GM12891 (cell line): ENCODE measurements around the gene BSND.

Source experiments
- DNase-seq: peaks from one replicate; pipeline ENCODE4 v3.0.0; 2011; ENCODE audit warnings: low spot score; ENCODE audit not compliant: insufficient read length
- FAIRE-seq: peaks from 2 replicates; lab custom pipeline; 2011; peaks lifted over from hg19 to GRCh38; lab: Jason Lieb, UNC
- PAX5 ChIP-seq: IDR thresholded peaks from 2 replicates; pipeline ENCODE4 v1.6.1; 2011; ENCODE audit warnings: low read length, moderate library complexity, mild to moderate bottlenecking; ENCODE audit not compliant: insufficient read depth, severe bottlenecking
- POLR2A ChIP-seq: IDR thresholded peaks from 2 replicates; pipeline ENCODE4 v1.6.1; 2011; ENCODE audit warnings: low read depth, low read length, control low read depth
- POLR2AphosphoS5 ChIP-seq: IDR thresholded peaks from 2 replicates; pipeline ENCODE4 v1.6.1; 2011; ENCODE audit warnings: low read depth, low read length, control low read depth
- POU2F2 ChIP-seq: IDR thresholded peaks from 2 replicates; pipeline ENCODE4 v1.6.1; 2011; ENCODE audit warnings: low read depth, mild to moderate bottlenecking, control low read depth, low read length, moderate library complexity
- SPI1 ChIP-seq: IDR thresholded peaks from 2 replicates; pipeline ENCODE4 v1.6.1; 2011; ENCODE audit warnings: low read depth, low read length, control low read depth
- TAF1 ChIP-seq: IDR thresholded peaks from 2 replicates; pipeline ENCODE4 v1.6.1; 2011; ENCODE audit warnings: low read depth, low read length, control low read depth

BSND gene

DNA sequence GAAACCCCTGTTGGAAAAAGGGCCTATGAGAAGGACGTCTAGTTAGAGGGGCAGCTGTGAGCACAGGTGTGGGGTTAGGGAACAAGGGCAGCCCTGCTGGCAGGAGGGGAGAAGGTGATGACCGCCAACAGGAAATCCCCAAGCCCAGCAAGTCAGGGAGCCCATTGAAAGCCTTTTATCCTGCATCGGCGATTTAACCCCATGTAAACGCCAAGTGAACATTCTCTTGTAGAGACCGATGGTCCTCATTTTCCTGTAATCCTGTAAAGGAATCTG lies 1.1 kb upstream of the BSND start:
- DNase-seq = no peak
- no peak for TF ChIP-seq SPI1
- no peak for TF ChIP-seq POLR2A
- TF ChIP-seq PAX5 = no peak
- TF ChIP-seq POU2F2 = no peak
- no peak for TF ChIP-seq TAF1
- TF ChIP-seq POLR2AphosphoS5 = no peak
- no peak for FAIRE-seq

DNA sequence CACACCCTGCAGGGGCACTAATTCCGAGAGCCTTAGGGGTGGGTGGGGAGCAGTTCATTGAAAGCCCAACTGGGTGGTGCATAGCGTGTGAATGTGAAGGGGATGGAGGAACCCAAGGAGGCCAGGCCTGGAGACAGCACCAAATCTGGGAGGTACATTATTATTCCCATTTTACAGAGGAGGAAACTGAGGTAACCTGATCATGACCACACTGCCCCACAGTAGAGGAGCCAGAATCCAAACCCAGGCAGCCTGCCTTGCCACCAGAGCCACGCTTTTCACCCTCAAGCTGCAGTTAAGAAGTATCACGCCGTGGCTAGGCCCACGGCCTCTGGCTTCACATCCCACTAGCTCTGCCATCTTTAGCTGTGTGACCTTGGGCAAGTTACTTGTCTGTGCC lies 633 bp upstream of the BSND start:
- FAIRE-seq = no peak

DNA sequence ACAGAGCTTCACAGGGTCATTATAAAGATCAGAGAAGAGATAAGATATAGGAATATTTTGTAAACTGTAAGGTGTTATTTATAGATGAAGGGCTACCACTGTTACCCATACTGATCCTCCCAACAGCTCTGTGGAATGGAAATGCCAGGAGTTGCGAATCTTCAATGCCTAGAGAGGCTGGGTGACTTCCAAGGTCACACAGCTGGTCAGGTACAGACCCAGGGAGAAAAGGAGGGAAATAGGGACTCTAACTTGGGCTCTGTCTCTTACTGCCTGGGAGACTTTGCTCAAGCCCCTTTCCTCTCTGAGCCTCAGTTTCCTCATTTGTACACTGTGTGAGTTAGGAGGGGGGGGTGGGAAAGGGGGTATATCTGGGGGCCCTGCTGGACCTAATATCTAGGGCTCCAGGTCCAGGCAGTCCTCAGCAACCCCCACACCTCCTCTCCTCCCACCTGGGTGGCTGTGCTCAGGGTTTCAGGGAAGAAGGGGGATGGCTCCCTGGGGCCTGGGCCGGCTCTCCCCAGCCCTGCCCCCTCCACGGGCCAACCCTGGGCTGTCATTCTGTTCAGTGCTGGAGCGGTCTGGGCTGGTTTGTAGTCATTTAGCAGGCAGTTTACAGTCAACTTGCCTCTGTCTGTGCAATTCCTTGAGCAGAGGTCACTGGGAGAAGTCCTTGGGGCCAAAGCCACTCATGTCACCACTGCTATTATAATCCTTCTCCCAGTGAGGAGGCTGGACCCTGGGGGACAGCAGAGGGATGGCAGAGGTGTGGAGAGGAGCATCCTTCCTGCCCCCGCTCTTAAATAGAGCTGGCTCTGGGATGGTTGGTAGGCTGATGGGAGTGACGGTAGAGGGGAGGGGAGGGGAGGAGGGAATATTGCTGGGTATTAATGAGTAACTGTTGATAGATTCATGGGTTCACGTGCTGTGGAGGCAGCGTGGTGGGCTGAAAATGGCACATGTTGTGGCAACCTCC lies 1.7 kb downstream of the BSND start:
- FAIRE-seq (no peak), DNase-seq (no peak)
- no peak for TF ChIP-seq POLR2AphosphoS5
- no peak for TF ChIP-seq SPI1
- no peak for TF ChIP-seq TAF1
- TF ChIP-seq PAX5 = no peak
- no peak for TF ChIP-seq POLR2A
- no peak for TF ChIP-seq POU2F2

More for the DNA sequence above, 633 bp upstream of the BSND start:
- no peak for DNase-seq
- TF ChIP-seq POU2F2 (no peak), POLR2AphosphoS5 (no peak), POLR2A (no peak), TAF1 (no peak), PAX5 (no peak), SPI1 (no peak)

DNA sequence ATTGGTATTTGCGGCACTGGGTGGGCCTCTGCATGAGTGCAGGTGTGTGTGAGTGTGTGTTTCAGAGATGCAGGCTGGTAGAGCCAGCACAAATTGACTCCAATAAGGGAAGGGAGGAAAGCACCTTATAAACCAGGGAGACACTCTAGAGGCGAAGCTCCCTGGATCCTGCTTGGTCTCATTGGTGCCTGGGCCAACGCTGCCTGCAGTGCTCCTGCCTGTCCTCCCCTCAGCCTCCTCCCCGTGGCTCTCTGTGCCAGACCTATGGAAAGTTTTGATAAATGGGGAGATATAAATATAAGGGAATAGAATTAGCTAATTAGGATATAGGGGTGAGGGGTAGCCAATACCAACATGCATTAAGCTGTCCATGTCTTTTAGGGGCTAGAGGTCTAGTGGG lies 2.6 kb downstream of the BSND start:
- no peak for TF ChIP-seq POU2F2
- no peak for TF ChIP-seq PAX5
- TF ChIP-seq SPI1 = no peak
- TF ChIP-seq POLR2A = no peak
- TF ChIP-seq POLR2AphosphoS5 = no peak
- no peak for TF ChIP-seq TAF1
- FAIRE-seq = no peak
- DNase-seq = no peak

DNA sequence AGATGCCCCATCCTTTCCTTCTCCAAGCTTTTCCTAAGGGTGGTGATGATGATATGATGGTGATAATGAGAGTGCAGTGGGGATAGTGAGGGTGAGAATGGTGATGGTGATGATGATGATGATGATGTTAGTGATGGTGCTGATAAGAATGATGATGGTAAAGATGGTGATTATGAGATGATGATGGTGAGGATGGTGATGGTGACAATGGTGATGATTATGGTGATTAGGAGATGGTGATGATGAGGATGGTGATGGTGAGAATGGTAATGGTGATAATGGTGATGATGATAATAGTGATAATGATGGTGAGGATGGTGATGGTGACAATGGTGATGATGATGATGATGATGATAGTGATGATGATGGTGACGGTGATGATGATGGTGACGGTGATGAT lies 4.0 kb downstream of the BSND start:
- FAIRE-seq (peak; percentile 82), DNase-seq (no peak)
- no peak for TF ChIP-seq SPI1
- no peak for TF ChIP-seq POLR2AphosphoS5
- TF ChIP-seq POU2F2 = no peak
- no peak for TF ChIP-seq POLR2A
- no peak for TF ChIP-seq PAX5
- no peak for TF ChIP-seq TAF1

DNA sequence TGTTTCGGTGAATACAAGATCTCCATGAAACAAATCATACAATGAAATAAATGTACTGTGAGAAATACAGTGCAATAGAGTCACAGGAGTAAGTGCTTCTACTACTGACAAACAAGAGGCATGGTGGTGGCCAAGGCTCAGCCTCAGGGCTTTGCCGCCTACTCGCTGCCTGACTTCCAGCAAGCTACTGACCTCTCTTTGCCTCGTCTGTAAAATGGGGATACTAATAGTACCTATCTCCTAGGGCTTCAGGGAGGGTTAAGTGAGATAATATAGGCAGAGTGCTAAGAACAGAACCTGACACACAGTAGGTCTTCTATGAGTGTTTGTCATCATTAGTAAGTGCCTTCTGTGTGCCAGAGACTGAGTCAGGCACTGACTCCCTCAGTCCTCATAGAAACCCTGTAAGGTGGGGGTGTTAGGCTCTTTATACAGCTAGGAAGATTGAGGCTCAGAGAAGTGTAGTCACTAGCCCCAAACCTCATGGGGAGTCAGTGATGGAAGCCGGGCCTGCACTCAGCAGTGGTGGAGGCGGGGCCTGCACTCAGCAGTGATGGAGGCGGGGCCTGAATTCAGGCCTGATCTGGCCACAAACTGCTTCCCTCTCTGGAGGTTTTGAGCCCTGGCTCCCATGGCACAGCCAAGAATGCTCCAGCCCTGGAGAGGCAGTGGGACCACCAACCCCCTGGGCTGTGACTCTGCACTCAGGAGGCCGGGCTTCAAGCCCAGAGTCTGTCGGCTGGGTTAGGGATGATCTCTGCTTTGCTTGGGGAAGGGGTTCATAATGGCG lies 6.8 kb downstream of the BSND start:
- DNase-seq (no peak), FAIRE-seq (no peak)
- TF ChIP-seq TAF1 (no peak), POLR2AphosphoS5 (no peak)

DNA sequence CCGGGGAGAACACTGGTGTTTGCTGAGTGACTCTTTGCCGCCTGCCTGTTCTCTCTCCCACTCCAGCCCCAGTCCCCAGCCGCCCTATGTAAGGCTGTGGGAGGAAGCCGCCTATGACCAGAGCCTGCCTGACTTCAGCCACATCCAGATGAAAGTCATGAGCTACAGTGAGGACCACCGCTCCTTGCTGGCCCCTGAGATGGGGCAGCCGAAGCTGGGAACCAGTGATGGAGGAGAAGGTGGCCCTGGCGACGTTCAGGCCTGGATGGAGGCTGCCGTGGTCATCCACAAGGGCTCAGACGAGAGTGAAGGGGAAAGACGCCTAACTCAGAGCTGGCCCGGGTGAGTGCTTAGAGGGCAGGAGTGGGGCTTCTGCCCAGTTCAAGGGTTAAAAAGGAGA lies 8.2 kb downstream of the BSND start:
- no peak for TF ChIP-seq POLR2A
- no peak for TF ChIP-seq SPI1
- no peak for TF ChIP-seq POU2F2
- no peak for TF ChIP-seq POLR2AphosphoS5
- TF ChIP-seq PAX5 = no peak
- TF ChIP-seq TAF1 = no peak
- no peak for FAIRE-seq
- DNase-seq = no peak

DNA sequence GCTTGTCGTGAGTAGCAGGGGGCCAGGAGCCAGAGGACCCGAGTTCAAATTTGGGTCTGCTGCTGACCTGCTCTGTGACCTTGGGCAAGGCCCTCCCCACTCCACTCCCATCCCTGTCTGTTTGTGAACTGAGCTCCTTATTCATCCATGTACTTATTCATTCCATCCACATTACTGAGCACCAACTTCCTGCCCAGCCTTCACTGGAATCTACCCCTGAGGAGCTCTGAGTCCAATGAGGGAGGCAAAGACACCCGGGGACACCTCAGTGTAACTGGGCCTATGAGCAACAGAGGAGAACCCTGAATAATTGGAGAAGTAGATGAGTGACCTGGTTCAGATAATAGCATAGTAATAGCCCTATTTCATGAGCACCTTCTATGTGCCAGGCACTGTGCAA lies 8.9 kb downstream of the BSND start:
- TF ChIP-seq POU2F2 (no peak), POLR2A (no peak), SPI1 (no peak), POLR2AphosphoS5 (no peak), PAX5 (no peak)
- DNase-seq (no peak), FAIRE-seq (no peak)

DNA sequence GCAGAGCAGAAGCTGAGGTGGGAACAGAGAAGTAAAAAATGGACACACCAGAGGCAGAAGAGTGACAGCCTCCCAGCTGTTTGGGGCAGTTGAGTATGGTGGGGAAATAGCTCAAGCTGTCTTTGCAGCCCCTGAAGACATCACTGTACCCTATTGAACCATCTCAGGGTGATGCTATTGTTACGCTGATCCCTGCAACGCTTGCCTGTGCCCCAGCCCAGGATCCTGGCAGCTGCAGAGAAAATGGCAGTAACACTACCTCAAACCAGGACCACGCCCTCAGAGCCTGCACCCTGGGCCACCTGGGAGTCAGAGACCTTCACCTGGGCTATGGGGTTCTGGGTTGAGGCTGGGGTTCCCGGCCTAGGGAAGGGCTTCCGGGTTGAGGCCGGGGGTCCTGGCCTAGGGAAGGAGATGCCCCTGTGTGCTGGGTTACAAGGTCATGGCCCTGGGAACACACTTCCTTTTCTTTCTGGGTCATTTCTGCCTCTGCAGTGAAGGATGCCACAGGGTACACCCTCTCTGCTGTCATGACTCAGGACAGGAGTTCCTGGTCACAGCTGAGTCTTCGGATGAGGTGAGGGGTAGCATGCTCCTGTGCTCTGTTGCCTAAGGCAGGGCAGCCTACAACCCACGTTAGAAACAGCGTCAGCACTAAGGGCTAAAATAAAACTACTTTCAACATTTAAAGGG lies 11.6 kb downstream of the BSND start:
- TF ChIP-seq POU2F2 (no peak), POLR2A (no peak), SPI1 (no peak), PAX5 (no peak), TAF1 (no peak), POLR2AphosphoS5 (no peak)
- FAIRE-seq = no peak
- no peak for DNase-seq
